ENCODE measurements around the gene SEC14L3. TPM values are rescaled to one million over a fixed set of nuclear protein-coding genes. Genes with fewer than 3 reads are reported as not detected.
A peak's percentile ranks its signal among the peaks of the same experiment; 100 is the strongest.

The SEC14L3 gene
- total and polyA plus RNA-seq, 2 of the 4 experiments (the other 2 are of a cell fraction): not detected

GRCh38 chr22:30485362-30485988 lies 13.7 kb upstream of the SEC14L3 start:
- no peak overlapping the region for H3K4ac ChIP-seq (ENCODE audit: low read depth, low read length)
- no TSS peak for BruUV-seq (replicated peaks)
- no peak overlapping the region for H3K23ac ChIP-seq (ENCODE audit: low read depth, low read length)
- H2BK20ac ChIP-seq (ENCODE audit: low read depth, low read length): no peak overlapping the region
- H3K27ac ChIP-seq (ENCODE audit: insufficient read depth, low read length): no peak overlapping the region
- no peak overlapping the region for H4K5ac ChIP-seq (ENCODE audit: low read depth, low read length)
- dilution Hi-C loops (cut with HindIII; ENCODE audit: low sequenced_read_pairs, unreplicated experiment) (no loop called here), intact Hi-C loops (cut with micrococcal nuclease) (loop anchor here (1.0 to 2.0 kb wide), 3 partner anchors 40 to 223 kb away; no protein-coding TSS in a partner anchor), in situ Hi-C loops (cut with MboI; ENCODE audit: low sequenced_read_pairs) (loop anchor here (10.0 kb wide), 1 partner anchor 91 kb away; the partner anchor contains the start of gene SEC14L2)
- TF ChIP-seq RAD21 (IDR thresholded peaks at IDR 0.05; ENCODE audit: low read length) (peak; percentile 89), RCOR1 (IDR thresholded peaks at IDR 0.05; ENCODE audit: insufficient replicate concordance, low read length) (no peak), POLR2A (IDR thresholded peaks at IDR 0.05; ENCODE audit: low read depth, low read length) (no peak), SMC3 (IDR thresholded peaks at IDR 0.05; ENCODE audit: low read depth, low read length) (peak; percentile 84), MAZ (IDR thresholded peaks at IDR 0.05; ENCODE audit: borderline replicate concordance, low read depth, low read length) (0 out of 2 replicates have a peak, but pooled peaks have one; percentile 49), FOS (IDR thresholded peaks at IDR 0.05; ENCODE audit: low read depth, low read length) (no peak)
- TF ChIP-seq, protein P1, sequence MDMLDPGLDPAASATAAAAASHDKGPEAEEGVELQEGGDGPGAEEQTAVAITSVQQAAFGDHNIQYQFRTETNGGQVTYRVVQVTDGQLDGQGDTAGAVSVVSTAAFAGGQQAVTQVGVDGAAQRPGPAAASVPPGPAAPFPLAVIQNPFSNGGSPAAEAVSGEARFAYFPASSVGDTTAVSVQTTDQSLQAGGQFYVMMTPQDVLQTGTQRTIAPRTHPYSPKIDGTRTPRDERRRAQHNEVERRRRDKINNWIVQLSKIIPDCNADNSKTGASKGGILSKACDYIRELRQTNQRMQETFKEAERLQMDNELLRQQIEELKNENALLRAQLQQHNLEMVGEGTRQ (IDR thresholded peaks at IDR 0.05; ENCODE audit: low read depth, low read length): no peak
- TF ChIP-seq, protein P2, sequence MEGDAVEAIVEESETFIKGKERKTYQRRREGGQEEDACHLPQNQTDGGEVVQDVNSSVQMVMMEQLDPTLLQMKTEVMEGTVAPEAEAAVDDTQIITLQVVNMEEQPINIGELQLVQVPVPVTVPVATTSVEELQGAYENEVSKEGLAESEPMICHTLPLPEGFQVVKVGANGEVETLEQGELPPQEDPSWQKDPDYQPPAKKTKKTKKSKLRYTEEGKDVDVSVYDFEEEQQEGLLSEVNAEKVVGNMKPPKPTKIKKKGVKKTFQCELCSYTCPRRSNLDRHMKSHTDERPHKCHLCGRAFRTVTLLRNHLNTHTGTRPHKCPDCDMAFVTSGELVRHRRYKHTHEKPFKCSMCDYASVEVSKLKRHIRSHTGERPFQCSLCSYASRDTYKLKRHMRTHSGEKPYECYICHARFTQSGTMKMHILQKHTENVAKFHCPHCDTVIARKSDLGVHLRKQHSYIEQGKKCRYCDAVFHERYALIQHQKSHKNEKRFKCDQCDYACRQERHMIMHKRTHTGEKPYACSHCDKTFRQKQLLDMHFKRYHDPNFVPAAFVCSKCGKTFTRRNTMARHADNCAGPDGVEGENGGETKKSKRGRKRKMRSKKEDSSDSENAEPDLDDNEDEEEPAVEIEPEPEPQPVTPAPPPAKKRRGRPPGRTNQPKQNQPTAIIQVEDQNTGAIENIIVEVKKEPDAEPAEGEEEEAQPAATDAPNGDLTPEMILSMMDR (conservative IDR thresholded peaks at IDR 0.05; ENCODE audit: low read depth, low read length): peak; percentile 90
- ATAC-seq (ENCODE audit: low read depth) (peak; percentile 100), DNase-seq (peak; percentile 33)
- H4K20me1 ChIP-seq (ENCODE audit: insufficient read depth, low read length): no peaks in the 10 kb centered on the region
- no peak overlapping the region for H3K4me3 ChIP-seq (ENCODE audit: insufficient read depth, low read depth, low read length)
- H3K14ac ChIP-seq (replicated peaks; ENCODE audit: low read depth, low read length): no peak overlapping the region
- H2AFZ ChIP-seq (replicated peaks; ENCODE audit: low read length, poor library complexity): peak overlapping the region; percentile 80
- POLR2A ChIA-PET (ENCODE audit: unreplicated experiment): no interaction called here
- H3K9ac ChIP-seq (ENCODE audit: low read depth, low read length): no peak overlapping the region
- no peak overlapping the region for H2BK5ac ChIP-seq (ENCODE audit: low read depth, low read length, poor library complexity, severe bottlenecking)
- CTCF ChIA-PET: interaction anchor here (0.6 to 0.9 kb wide), 3 partner anchors 40 to 98 kb away, joined by 3 read pairs; partner anchors contain the start of gene RNF215
- H4K8ac ChIP-seq (ENCODE audit: low read depth in 2 of 2, low read length in 2 of 2): no peak overlapping the region
- no peaks in the 10 kb centered on the region for H3K4me1 ChIP-seq (ENCODE audit: control insufficient read depth, insufficient read depth, low read length)
- H4K91ac ChIP-seq (ENCODE audit: insufficient read depth, low read depth, low read length): no peak overlapping the region
- no peaks in the 10 kb centered on the region for H3K36me3 ChIP-seq (ENCODE audit: control insufficient read depth, insufficient read depth, low read length)
- peak overlapping the region; percentile 23 for H2AK9ac ChIP-seq (replicated peaks; ENCODE audit: low read depth, low read length, poor library complexity)
- H3K4me2 ChIP-seq (ENCODE audit: low read depth, low read length): no peak overlapping the region
- no peak overlapping the region for H3K56ac ChIP-seq (ENCODE audit: extremely low read depth, insufficient read depth, low read length)
- WGBS, 2 experiments (ENCODE audit: extremely low coverage in 2 of 2, insufficient read length in 1 of 2): 32% methylated on average over 6 of the region's 18 CpGs; no CpG with 5 or more reads in 1 of the 2 experiments
- H3K9me1 ChIP-seq (ENCODE audit: insufficient read depth, low read length): no peaks in the 10 kb centered on the region
- H3K18ac ChIP-seq (ENCODE audit: low read depth, low read length): no peak overlapping the region
- no peaks in the 10 kb centered on the region for H3K9me3 ChIP-seq (ENCODE audit: control insufficient read depth, insufficient read depth, low read length)
- H2BK120ac ChIP-seq (ENCODE audit: low read depth, low read length): no peak overlapping the region
- no peak overlapping the region for H2BK15ac ChIP-seq (ENCODE audit: low read depth, low read length)
- H3K79me1 ChIP-seq (ENCODE audit: low read depth in 1 of 2, low read length in 2 of 2): no peaks in the 10 kb centered on the region
- peaks cover 26% of the 10 kb centered on the region for H3K27me3 ChIP-seq (ENCODE audit: control insufficient read depth, insufficient read depth, low read length)
- no peak overlapping the region for H2AK5ac ChIP-seq (ENCODE audit: low read depth, low read length)
